Activated gamma-delta T cell (primary cell): ENCODE data around the gene ZFYVE21.

Experiments used
- DNase-seq: peaks from one replicate; lab custom pipeline; 2025; lab: John Stamatoyannopoulos, UW

Gene ZFYVE21

DNA sequence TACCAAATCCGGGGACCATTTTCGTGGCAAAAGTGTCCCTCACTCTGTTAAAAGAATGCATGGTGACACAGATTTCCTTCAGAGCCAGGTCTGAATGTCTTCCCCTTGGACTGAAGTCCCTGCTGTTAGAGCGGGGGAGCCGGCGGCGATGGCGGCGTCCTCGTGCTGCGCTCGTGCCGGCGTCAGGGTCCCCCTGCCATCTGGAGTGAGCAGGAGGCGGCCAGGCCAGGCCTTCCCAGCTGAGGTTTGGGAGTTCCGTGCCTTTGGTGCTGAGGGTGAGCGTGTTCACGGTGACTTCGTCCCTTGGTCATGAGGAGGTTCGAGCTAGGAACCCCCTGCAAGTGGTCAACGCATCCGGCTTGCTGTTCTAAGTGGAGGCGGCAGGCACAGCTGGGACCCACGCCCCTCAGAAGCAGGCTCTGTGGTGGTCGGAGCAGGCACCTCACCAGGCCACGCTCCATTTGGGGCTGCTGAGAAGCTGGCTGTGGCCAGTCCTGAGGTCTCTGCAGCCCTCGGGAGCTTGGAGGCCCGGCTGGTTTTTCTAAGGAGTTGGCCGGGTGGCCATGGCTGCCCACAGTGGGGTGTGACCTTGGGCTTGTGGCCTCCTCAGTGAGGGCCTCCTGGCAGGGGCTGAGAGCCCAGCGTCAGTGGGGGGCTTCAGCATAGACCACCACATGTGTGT lies 9.5 kb downstream of the ZFYVE21 start:
- DNase-seq: no peak

DNA sequence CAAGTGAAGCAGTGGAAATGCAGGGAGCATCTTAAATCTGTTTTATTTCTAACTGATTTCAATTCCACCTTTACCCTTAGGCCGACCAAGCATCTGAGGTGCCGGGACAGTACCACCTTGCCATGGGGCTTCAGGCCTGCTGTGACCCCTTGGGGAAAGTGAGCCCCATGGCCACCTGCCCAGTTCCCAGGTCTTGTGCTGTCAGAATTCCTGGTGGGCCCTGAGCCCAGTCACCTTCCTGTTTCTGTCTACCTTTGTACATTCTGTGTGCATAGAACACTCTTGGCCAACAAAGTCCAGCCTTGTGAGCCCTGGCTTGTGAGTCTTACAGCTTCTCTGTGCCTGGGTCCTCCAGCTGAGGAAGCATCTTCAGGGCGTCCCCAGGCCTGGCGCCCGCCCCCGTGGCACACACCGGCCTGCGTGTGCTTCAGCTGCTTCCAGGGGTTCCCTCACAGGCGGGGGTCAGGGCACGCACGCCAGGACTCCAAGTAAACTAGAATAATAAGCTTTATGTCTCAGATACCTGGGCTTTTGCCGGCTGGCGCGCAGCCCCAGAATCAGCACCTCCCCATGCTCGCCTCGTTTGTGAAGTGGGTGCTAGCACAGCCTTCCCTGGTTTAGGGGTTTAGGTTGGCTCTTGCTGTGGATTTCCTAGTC lies 10.3 kb downstream of the ZFYVE21 start:
- no peak for DNase-seq

DNA sequence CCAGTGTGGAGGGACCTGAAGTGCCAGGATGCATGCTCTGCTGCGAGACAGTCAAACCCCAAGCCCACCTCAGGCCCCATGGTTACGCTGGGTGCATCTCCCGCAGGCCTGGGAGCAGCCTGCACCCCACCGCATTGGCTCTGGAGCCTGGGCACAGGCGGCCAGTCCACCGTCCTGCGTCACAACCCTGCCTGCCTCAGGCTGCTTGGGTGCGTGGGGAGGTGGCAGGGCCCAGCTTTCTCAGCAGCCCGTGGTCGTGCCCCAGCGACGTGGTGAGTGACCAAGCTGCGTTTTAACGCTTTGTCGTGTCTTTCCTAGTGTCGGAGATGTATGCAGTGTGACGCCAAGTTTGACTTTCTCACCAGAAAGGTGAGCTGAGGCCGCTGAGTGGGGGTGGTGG lies 10.9 kb downstream of the ZFYVE21 start:
- DNase-seq: no peak

DNA sequence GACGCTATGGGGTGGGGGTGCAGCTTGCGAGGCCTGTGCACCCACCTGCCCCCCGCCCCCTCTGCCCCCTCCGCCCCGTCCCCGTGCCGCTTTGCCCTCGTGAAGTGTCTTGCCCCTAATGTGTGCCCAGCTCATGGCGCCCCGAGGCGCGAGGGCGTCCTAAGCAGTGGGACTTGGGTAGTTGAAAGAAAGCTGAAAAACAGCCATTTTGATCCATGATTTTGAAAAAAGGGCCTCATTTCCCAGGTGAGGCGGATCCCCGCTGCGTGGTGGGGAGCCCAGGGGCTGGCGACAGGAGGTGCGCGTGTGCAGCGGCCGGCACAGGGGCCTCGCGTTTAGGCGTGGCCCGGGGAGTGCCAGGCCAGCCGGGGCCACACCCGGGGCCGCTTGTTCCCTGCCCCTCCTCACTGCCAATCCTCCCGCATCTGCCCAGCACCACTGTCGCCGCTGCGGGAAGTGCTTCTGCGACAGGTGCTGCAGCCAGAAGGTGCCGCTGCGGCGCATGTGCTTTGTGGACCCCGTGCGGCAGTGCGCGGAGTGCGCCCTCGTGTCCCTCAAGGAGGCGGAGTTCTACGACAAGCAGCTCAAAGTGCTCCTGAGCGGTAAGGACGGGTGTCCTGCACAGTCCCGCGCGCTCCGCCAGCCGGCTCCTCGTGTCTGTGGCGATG lies 11.8 kb downstream of the ZFYVE21 start:
- DNase-seq: no peak

DNA sequence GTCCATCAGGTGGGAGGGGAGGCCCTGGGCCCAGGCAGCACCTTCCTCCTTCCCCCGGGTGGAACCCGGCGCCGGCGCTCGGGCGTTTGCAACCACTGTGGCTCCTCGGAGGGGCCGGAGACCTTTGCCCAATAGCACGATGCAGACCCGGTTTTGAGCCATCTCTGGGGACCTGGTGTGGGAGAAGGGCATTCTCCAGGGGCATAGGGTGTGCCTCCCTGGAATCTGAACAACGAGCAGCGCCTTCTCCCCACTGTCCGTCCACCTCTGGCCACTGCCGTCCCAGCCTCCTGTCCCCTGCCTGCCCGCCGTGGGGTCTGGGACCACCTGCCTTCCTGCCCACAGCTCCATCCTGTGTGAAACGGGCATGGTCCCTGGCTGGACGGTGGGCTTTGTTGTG lies 12.5 kb downstream of the ZFYVE21 start:
- no peak for DNase-seq

DNA sequence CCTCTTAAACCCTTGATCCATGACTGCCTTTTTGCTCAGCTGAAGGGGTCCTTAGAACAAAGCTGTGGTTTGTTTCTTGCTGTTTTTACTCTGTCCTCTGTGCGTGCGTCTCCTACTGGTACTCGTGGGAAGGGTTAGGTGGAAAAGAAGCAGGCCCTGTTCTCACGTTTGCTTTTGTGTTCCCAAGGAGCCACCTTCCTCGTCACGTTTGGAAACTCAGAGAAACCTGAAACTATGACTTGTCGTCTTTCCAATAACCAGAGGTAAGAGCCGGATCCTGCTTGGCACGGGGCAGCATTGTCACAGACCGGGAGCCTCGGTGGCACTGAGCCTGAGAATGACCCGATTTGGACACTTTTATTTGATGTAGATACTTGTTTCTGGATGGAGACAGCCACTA lies 13.1 kb downstream of the ZFYVE21 start:
- no peak for DNase-seq

DNA sequence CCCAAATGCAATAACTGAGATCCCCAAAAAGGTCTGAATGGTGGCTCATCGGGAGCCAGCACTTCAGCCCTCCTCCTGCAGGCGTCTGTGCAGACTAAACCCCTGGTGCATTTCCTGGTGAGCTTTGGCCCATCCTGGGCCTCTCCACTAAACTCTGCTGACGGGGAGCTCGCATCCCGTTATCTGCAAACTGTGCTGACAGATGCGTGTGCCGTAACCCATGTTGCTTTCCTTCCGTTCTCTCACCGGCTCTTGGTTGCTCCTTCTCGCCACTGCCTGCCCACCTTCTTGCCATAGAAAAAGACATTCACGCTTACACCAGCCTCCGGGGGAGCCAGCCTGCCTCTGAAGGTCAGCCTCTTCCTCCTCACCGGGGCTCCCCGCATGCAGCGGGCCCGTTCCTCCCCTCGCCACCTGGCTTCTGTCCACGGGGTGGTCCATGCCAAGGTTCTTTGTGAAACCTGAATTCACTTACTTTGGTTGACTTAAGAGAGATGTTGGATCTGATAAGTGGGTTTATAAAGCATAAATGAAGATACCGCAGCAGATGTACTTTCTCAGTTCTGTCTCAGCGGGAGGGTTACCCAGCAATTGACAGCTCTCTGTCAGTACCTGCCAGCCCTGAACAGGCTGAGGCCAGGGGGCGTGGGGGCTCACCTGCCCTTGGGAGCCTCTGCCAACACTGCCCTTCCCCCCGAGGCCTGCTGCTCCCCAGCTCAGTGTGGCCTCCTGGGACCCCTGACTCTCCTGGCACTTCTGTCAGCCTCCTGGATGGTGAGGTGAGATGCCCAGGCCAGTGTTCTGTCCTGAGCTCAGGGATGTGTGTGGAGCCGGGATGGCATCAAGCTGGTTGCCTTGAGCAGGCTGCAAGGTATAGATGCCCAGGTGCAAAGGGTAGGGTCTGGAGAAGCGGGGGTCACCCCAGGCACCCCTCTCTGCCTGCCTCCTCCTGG lies 14.2 kb downstream of the ZFYVE21 start:
- DNase-seq: no peak

DNA sequence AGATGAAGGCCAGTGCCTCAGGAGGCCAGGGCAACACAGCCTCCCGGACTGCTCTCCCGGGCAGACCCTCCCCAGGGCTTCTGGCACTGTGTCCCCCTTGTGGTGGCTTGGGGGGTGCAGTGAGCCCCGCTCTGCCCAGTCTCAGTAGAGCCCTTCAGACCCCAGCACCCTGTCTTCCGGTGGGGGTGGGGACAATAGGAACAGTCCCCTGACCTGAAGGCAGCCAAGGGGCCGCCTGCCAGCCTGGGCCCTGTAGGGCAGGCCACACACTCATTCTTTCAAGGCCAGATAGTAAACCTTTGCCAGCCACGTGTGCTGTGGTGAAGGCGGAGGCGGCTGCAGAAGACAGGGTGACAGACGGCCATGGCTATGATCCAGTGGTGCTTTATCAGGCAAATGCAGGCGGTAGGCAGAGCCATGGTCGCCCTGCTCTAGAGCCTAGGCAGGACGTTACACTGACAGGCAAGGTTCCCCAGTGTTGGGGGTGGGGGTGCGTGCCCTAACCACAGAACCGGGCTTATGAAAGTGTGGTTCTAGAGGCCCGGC lies 15.0 kb downstream of the ZFYVE21 start:
- DNase-seq: no peak

DNA sequence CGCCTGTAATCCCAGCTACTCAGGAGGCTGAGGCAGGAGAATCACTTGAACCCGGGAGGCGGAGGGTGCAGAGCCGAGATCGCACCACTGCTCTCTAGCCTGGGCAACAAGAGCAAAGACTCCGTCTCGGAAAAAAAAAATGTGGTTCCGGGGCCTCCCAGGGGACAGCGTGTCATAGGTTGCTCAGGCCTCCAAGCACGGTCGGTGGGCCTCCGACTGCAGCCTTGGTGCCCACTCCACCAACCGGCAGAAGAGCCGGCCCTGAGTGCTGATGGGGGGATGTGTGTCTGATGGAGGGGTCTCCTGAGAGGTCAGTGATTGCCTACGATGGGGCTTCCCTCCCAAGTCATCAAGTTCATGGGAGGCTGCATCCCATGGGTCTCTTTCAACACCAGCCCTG lies 15.9 kb downstream of the ZFYVE21 start:
- DNase-seq: no peak

DNA sequence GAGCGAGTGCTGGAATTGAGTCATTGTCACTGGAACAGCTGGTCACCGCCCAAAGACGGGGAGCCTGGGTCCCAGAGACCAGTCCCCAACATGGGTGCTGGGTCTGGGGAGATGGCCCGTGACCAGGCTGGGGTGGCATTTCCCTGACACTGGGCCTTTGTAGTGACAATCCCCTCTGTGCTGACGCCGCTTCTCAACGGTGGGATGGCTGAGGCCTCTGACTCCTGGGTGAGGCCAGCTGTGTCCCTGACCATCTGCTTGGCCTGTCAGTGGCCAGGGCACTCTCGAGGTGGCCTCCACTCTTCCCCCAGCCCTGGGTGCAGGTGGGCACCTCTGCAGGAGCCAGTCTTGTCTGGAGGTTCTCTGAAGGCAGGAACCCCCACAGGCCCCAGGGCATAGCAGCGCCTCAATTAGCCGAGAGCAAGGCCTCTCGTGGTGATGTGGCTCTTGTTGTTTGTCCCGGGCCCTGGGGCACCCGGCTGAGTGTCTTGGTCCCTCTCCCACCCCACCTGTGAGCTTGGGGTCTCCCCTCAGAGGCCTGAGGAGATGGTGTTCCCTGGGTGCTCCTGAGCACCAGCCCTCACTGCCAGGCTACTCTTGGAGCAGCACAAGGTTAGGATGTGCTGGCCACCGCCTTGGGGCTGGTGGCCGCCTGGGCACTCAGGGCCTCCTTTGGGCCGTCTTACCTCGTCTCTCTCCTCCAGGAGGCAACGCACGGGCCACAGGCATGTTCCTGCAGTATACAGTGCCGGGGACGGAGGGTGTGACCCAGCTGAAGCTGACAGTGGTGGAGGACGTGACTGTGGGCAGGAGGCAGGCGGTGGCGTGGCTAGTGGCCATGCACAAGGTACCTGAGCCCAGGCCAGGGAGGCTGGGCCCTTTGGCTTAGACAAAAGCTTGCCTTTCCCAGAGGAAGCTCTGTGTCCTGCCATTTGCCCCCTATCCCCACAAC lies 16.6 kb downstream of the ZFYVE21 start:
- no peak for DNase-seq

DNA sequence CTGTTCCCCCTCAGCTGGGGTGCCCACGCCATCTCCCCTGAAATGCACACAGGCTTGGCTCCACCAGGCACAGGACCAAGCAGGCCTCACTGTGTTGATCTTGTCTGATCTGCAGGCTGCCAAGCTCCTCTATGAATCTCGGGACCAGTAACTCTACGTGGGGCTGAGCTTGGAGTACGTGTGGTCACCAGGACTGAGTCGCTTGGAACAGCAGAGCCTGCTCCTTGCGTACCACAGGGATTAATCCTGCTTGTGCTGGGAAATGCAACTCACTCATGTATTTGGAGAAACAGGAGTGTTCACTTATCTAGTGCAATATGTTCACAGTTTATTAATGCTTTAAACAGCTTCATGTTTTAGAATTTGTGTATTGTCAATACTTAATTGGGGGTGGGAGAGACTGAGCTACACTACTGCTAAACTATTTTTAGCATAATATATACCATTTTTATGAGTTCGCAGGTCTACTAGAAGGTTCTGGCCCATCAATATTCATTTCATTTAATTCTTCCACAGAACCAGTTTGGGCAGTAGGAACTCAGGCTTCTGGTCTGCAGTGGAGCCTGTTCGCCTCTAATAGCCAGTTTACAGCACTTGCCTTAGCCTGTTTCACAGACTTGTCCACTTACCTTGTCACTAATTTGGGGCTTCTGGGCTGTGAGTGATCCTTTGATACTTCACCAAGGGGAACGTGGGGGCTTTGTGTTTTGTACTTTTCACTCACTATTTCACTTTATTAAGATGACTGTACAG lies 17.4 kb downstream of the ZFYVE21 start:
- no peak for DNase-seq

DNA sequence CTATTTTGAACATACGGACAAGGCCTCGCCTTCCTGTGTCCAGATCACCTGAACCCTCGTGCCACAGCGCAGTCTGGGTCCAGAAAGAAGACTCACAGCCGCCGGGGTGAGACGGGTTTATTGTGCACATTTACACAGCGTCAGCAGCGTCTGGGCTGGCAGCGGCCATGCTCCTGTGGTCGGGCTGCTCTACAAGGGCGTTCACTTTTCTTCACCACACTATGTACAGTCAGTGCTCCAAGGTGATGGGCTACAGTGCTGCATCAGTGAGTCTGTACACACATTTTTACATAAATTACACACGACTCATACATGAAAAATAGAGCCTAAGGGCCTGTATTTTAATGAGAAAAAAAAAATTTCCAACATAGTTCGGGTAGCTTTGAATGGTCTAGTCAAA lies 18.0 kb downstream of the ZFYVE21 start:
- no peak for DNase-seq

DNA sequence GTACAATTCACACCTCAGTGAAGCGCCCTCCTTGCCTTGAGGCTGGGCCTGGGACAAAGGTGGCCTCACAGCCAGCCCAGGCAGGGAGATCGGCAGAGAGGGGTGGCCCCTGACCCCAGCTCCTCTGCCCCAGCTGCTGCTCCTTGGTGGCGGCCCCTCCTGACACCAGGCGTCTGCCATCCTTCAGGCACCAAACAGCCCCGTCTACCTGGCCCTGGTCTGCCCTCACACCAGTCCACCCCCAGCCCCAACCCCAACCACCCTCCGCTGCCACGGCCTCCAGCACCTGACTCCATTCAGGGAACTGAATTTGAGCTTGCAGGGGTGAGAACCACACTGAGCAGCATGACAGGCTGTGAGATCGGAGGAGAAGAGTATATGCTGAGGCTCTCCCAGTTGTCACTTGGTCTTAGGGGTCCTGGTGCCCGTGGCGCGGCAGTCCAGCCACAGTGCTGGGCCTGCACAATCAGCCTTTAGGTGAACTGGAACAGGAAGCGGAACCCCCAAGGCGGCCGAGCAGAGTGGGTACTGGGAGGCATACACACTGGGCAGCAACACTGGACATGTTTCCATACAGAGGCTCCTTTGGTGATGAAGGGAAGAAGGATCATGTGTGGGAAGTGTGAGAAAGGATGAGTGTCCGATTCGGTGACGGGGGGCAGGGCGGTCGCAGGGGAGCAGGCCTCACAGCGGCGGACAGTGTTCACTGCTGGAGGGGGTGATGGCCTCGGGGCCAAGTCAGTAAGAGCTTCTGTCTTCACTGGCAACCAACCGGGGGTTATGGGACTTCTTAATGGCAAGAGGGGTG lies 18.7 kb downstream of the ZFYVE21 start:
- no peak for DNase-seq

DNA sequence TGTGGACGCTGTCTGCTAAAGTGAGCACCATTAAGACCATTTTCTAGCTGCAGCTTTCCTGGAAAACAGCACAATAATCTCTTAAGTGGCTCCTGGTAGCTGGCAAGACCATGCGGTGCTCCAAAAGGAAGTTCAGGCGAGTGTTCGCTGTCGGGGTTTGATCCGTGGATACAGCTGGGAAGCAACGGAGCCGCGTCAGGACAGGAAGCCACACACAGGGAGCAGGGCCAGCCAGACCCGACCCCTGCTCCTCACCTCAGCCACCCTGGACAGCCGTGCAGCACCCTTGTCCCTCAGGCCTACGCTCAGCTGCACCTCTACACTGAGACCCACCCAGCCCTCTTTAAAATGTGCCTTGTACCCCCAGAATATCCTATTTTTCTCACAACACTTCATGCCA lies 19.4 kb downstream of the ZFYVE21 start:
- DNase-seq: no peak

DNA sequence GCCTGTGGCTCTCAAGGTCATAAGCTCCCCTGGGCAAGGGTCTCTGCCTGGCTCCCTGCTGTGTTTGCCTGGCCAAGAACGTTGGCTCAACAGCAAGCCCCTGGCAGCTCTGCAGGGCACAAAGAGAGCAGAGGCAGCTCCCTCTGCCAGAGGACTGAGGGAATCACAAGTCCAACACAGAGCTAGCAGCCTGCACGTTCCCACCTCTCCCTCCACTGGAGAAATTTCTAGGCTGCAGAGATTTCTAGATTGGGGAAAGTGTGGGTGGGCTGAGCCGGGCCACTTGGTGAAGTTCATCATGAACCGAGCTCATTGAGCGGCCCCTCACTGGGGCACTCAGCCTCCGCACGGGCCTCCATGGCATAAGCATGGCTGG lies 19.8 kb downstream of the ZFYVE21 start:
- no peak for DNase-seq

DNA sequence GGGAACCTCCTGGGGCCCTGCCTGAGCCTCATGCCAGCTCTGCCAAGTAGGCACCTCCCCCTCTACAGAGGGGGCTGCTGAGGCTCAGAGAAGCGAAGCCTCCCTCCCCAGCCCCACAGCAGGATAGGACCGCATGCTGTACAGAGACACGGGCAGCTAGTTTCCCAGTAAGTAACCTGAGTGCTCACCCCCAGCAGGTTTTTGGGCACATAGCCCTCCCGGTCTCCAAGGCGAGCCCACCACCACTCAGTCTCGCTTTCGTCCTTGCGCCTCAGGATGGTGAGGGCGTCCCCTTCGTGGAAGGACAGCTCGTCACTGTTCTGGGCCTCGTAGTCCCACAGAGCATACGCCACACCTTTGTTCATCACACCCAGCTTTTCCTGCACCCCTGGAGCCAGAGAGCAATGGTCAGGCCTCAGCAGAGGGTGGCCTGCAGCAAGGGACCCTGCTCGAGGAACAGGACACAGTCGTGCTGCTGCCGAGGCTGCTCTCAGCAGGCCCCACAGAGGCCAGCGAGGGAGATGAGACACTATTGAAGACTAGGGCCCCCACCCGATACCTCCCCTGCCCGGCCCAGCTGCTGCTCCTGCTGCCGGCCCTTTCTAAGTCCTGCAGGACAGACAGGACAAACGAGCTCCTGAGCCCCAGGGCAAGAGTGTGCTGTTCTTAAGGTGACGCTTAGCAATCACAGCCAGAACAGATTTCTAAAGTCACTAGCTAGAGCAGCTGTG lies 20.4 kb downstream of the ZFYVE21 start:
- DNase-seq: no peak

DNA sequence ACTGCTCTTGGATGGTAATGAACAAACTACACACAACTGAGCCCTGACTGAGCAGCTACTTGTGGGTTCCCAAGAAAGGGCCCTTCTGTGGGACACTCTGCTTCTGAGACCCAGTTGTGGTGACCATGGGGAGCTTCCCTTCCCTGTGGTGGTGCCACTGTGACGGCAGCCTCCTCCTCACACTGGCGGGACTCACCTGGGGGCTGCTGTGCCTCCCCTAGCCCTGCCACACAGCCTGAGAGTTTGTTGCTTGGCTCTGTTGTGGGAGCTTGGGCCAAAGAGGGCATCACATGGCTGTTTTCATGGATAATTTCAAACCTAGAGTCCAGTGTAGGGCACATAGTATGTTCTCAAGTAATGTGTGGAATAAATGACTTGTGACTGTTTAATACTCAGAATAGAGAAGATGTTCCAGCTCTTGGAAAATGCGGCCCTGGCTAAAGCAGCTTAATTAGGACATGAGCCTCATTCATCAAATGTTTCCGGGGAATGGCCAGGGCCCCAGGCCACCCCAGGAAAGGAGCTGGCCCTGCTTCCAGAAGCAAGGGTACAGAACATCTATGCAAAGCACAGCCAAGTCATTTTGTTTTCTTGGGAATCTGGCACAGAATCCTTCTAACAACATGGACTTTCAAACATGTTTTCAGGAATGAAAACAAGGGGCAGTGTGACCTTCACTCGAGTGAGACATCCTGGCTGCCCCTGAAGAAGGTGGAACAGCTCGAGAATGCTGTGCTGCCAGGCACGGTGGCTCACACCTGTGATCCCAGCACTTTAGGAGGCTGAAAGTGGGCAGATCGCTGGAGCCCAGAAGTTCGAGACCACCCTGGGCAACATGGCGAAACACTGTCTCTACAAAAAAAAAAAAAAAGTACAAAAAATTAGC lies 21.2 kb downstream of the ZFYVE21 start:
- no peak for DNase-seq
